ENCODE results near the gene NEUROD1. TPM values are rescaled to one million over a fixed set of nuclear protein-coding genes. Genes with fewer than 3 reads are reported as not detected.
A peak's percentile ranks its signal among the peaks of the same experiment; 100 is the strongest.

Gene NEUROD1
- total RNA-seq, 2 donors from 2014 or later, result not detected

DNA sequence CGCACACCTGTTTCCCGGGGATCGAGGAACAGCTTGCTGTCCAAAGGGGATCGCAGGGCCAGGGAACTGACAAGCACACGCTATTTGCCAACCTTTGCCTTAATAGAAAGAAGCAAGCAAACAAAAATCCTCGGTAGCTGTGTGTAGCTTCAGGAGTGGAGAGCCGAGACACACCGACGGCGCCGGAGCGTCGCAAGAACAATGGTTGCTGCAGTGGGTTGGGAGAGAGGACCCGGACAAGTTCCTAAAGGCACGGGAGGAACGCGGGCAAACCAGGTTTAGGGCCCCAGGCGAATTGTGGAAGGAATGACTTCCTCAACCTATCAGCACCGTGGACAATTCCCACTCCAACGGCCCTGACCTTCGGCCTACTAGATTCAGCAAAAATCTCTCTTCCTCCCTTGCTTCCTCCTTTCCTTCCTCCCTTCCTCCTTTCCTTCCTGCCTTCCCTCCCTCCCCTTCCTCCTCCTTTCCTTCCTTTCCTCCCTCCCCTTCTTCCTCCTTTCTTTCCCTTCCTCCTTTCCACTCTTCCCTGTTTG, 4.9 kb upstream of the NEUROD1 start:
- H3K4me1 Mint-ChIP-seq (ENCODE audit: low read depth in 2 of 2), result peaks cover 18 to 22% of the 10 kb centered on the region in 2 donors
- peaks cover 50 to 82% of the 10 kb centered on the region in 2 donors for H3K27me3 Mint-ChIP-seq
- no peak overlapping the region for H3K27ac Mint-ChIP-seq
- H3K36me3 Mint-ChIP-seq, result peaks cover 6% of the 10 kb centered on the region
- H3K9me3 Mint-ChIP-seq, result no peaks in the 10 kb centered on the region
- H3K4me3 Mint-ChIP-seq, result no peak overlapping the region
- ATAC-seq (no peak), DNase-seq (ENCODE audit: low spot score) (no peak)

DNA sequence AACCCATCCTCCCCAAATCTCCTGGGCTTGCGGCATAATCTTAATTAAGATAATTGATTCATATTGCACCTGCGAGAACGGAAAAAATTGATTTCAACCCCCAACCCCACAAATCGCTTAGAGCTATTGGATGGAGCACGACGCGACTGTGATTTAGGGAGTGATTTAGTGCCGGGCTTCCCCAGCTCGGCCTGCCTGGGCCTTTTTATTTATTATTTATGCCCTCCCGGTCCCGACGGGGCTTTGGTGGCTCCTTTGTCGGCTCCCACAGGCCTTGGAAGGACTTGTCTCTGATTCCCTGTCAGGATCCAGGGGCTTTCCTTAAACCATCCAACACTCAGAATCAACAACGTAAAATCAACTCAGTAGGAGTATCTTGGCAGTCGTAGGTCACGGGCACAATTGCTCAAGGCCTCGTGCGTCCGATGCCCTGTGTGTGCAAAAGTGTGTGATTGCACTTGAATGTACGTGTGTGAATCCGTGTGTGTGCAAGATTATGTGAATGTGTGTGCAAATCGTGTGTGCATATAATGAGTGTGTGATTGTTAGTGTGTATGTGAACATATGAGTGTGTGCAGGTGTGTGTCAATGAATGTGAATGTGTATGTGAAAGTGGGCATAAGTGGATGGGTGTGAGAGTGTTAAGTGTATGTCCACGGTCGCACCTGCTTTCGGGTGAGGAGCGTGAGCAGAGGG, 4.3 kb upstream of the NEUROD1 start:
- ATAC-seq, result no peak

DNA sequence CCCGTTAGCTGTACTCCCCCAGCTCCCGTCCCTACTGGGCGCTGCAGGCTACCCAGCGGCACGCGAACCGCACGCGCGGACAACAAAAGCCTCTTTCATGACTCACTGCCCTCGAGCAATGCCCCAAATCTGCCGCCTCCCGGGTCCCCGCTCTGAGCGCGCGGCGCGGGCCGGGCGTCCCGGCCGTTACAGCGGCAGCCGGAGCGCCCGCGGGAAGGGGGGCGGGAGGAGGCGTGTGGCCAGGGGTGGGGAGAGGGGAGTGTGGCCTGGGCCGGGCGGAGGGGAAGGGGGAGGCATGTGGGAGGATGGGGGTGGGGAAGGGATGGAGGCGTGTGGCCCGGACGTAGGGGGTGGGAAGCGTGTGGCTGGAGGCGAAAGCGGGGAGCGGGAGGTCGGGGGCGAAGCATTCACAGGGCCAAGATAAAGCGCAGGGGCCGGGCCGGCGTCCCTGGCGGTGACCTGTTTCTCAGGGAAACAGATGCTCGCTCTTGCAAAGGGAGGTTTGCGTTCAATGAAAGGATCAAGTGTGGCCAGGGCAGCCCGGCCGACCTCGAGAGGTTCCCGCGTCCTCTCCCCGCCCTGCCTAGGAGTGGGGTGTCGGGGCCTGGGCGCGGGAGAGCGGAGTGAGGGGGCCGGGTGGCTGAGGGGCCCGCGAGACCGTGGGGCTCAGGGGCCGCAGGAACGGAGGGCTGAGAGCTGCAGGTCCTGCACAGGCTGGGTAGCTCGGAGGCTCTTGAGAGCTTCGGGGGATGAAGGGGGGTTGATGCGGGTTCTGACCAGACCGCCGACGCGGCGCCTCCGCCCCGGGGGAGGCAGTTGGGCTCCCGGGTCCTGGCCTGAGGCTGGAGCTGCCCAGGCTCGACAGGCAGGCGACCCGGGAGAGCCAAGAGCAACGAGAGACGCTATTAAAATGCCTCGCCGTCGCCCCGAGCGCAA, 3.5 kb upstream of the NEUROD1 start:
- Mint-ChIP-seq H3K4me1 (ENCODE audit: low read depth in 2 of 2) (peaks cover 19 to 26% of the 10 kb centered on the region in 2 donors), H3K27me3 (peaks cover 54 to 84% of the 10 kb centered on the region in 2 donors), H3K9me3 (no peaks in the 10 kb centered on the region), H3K27ac (no peak overlapping the region), H3K36me3 (peaks cover 9% of the 10 kb centered on the region), H3K4me3 (peak overlapping the region; percentile 66)
- DNase-seq (ENCODE audit: low spot score) (no peak), ATAC-seq (peak; percentile 29 to 36)

More for the DNA sequence above, 4.3 kb upstream of the NEUROD1 start:
- peaks cover 18 to 22% of the 10 kb centered on the region in 2 donors for H3K4me1 Mint-ChIP-seq (ENCODE audit: low read depth in 2 of 2)
- peaks cover 6% of the 10 kb centered on the region for H3K36me3 Mint-ChIP-seq
- H3K9me3 Mint-ChIP-seq, result no peaks in the 10 kb centered on the region
- H3K27me3 Mint-ChIP-seq, result peaks cover 53 to 84% of the 10 kb centered on the region in 2 donors
- no peak overlapping the region for H3K27ac Mint-ChIP-seq
- H3K4me3 Mint-ChIP-seq, result no peak overlapping the region
- DNase-seq (ENCODE audit: low spot score), result no peak

DNA sequence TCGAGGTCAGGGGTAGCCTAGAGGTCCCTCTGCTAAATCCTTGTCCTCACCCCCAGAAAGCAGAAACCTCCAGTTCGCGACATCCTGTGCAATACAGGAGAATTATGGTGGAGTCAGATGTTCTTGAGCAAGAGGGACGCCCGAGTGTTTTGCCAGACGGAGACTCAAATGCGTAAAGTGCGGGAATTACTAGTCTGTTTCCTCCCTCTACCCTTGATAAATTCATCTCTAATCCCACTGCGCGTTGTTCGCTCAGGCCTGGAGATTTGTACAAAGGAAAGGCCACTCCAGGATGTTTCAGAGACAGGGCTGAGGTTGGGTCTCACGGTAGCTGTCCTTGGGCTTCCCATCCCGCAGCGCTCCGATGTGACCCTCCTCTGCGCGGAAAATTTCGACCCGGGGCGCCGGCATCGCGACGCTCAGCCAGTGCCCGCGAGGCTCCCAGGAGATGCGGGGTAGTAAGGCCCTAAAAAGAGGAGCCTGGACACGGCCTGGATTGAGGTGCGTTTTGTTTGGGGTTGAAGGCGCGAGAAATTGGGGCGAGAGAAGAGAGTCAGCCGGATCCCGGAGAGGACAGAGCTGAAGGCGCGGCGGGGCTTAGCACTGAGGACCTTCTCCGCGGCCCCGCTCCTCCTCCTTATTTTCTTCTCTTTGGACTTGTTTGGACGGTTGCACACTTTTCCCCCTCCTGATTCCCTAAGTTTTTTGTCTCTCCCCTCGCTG, 2.6 kb upstream of the NEUROD1 start:
- Mint-ChIP-seq H3K4me3 (peak overlapping the region; percentile 66), H3K36me3 (peaks cover 15% of the 10 kb centered on the region), H3K27ac (no peak overlapping the region), H3K27me3 (peaks cover 60 to 91% of the 10 kb centered on the region in 2 donors), H3K4me1 (ENCODE audit: low read depth in 2 of 2) (peaks cover 24 to 32% of the 10 kb centered on the region in 2 donors), H3K9me3 (peaks cover under 1% of the 10 kb centered on the region)
- ATAC-seq (no peak), DNase-seq (ENCODE audit: low spot score) (no peak)

DNA sequence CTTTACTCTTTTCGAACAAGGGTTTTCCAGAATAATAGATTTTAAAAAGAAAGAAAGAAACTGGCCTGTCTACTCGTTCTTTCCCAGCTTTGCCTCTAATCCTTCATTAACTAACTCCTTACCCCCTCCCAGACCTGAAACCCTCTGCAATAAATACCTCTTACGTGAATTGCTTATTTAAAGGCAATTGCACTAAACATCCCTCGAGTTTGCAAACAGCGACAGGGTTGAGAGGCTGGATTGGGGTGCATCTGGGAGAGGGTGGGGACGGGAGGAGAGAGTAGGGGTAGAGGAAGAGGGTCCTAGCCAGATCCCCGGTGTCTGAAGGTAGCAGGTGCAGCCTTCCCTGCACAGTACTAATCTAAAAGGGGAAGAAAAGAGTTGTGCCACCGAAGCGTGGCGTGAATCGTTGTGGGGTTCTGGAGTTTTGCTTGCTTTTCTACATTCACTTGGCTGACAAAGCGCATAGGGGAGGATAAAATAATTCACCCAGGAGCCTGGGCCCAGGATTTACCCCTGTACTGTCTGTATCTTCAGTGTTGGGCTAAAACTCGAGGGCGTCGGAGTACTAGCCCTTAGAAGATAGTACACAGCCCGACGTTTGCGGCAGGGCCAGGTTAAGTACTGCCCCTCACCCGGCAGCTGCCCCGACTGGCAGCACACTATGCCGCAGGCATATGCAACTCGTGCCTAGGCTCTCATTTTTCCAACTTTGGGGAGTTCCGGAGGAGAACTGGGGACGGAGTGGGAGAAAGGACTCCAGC, 1.9 kb upstream of the NEUROD1 start:
- Mint-ChIP-seq H3K4me3 (peak overlapping the region; percentile 66), H3K27ac (no peak overlapping the region)

DNA sequence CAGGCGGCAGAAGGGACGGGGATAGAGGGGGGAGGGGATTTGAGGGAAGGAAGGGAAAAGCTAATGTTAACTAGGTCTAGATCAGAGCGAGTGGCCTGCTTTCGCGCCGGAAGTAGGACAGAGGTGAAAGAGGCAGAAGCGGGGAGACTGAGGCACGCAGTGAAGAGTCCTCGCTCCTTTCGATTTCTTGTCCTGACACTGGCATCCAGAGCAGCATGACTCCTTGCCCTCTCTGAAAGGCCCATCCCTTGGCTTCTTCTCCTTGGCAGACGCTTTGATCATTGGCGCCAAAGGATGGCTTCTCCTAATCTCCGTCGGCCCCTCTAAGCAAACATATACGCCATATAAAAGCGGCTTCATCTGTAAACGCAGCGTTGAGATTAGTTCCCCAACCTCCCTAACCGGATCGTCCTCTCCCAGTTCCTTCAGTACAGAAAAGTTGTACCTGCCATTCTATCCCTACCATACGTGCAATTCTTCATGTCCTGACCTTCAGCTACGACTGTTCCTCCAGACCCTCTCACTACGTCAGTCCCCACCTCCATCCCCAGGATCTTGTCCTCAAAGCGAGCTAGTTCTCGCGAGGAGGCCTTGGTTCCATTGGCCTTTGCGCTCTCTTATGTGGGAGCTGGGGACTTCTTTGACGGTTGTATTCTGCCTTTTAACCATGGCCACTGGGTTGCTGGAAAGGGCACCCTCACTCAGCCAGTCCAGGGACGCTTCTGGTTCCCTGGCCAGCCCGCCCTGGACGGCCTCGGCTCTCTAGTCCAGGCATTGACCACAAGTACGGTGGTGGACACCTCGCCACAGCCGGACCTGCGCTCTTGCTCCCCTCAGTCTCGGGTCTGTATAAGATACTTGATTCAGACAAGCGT, 857 bp upstream of the NEUROD1 start:
- ATAC-seq (no peak), DNase-seq (ENCODE audit: low spot score) (no peak)
- peaks cover 28 to 36% of the 10 kb centered on the region in 2 donors for H3K4me1 Mint-ChIP-seq (ENCODE audit: low read depth in 2 of 2)
- H3K36me3 Mint-ChIP-seq, result peaks cover 19% of the 10 kb centered on the region
- peaks cover 58 to 89% of the 10 kb centered on the region in 2 donors for H3K27me3 Mint-ChIP-seq
- H3K27ac Mint-ChIP-seq, result no peak overlapping the region
- H3K4me3 Mint-ChIP-seq, result peak overlapping the region; percentile 26
- peaks cover 4% of the 10 kb centered on the region for H3K9me3 Mint-ChIP-seq

More for the DNA sequence above, 1.9 kb upstream of the NEUROD1 start:
- no peak for DNase-seq (ENCODE audit: low spot score)
- peaks cover 28 to 36% of the 10 kb centered on the region in 2 donors for H3K4me1 Mint-ChIP-seq (ENCODE audit: low read depth in 2 of 2)
- H3K36me3 Mint-ChIP-seq, result peaks cover 19% of the 10 kb centered on the region
- peaks cover 57 to 89% of the 10 kb centered on the region in 2 donors for H3K27me3 Mint-ChIP-seq
- ATAC-seq, result no peak
- H3K9me3 Mint-ChIP-seq, result peaks cover 4% of the 10 kb centered on the region

DNA sequence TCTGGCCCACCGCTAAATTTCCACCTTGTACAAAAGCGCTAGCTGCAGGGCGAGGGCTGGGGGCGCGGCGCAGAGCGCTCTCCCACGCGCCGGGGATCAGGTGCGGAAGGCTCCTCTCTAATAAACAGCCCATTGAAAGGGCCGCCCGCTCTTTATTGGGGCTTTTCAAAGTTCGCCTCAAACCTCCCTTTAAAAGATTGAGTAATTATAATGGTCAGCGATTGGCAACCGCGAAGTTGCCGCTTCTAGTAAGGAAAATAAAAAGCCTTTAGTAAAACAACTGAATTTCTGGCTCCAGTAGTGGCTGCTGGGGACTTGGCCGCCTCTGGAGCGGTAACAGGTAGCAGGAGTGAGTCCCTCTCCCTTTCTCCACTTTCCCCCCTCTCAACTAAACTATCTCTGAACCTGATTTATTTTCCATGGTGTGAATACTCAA, 755 bp downstream of the NEUROD1 start:
- Mint-ChIP-seq H3K27me3 (peaks cover 52 to 86% of the 10 kb centered on the region in 2 donors), H3K36me3 (peaks cover 13% of the 10 kb centered on the region), H3K4me3 (no peak overlapping the region), H3K27ac (no peak overlapping the region), H3K4me1 (ENCODE audit: low read depth in 2 of 2) (peaks cover 22 to 32% of the 10 kb centered on the region in 2 donors), H3K9me3 (peaks cover 4% of the 10 kb centered on the region)
- ATAC-seq, result no peak
- DNase-seq (ENCODE audit: low spot score), result no peak

DNA sequence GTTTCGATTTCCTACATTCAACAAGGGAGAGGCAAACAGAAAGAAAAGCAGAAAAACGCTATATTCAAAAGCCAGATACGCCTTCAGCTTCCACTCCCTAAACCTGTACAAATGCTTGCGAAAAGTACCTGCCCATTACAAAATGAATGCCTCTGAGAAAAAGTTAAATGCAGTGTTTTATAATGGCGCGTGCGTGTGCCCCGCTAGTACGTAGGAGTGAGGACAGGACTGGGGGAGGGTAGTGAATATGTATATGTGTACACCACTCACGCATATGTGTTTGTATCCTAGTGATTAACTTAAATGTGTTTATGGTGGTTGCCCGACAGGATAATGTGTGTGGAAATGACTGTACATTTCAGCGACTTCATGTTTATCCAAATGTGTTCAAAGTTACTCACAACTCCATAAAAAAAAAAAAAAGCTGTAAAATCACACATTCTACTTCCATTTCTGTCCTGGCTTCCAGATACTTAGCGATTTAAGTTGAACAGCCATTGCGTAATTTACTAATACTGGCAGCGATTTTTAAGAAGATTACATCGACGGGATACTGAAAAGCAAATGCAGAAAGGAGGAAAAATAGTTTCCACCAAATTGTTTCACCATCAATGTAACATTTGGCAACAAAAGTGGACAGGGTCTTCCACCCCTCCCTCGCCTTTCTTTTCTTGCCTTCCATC, 1.3 kb downstream of the NEUROD1 start:
- Mint-ChIP-seq H3K27ac (peak overlapping the region; percentile 53 to 79), H3K27me3 (peaks cover 52 to 88% of the 10 kb centered on the region in 2 donors), H3K36me3 (peaks cover 13% of the 10 kb centered on the region), H3K9me3 (peaks cover 4% of the 10 kb centered on the region), H3K4me3 (no peak overlapping the region), H3K4me1 (ENCODE audit: low read depth in 2 of 2) (peaks cover 22 to 32% of the 10 kb centered on the region in 2 donors)
- no peak for ATAC-seq
- no peak for DNase-seq (ENCODE audit: low spot score)

DNA sequence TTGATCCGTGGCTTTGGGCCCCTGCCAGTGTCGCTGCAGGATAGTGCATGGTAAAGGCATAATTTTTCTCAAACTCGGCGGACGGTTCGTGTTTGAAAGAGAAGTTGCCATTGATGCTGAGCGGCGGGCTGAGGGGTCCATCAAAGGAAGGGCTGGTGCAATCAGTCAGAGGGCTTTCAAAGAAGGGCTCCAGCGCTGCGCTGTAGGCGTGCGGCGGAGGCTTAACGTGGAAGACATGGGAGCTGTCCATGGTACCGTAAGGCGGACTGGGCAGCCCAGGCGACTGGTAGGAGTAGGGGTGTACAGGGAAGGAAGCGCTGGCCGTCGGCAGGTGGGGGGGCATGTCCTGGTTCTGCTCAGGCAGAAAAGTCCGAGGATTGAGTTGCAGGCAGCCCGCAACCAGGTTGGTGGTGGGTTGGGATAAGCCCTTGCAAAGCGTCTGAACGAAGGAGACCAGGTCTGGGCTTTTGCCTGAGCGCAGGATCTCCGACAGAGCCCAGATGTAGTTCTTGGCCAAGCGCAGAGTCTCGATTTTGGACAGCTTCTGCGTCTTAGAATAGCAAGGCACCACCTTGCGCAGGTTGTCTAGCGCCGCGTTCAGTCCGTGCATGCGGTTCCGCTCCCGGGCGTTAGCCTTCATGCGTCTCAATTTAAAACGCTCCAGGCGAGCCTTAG, 2.3 kb downstream of the NEUROD1 start:
- Mint-ChIP-seq H3K4me3 (peak overlapping the region; percentile 54), H3K27me3 (peaks cover 48 to 89% of the 10 kb centered on the region in 2 donors), H3K4me1 (ENCODE audit: low read depth in 2 of 2) (peaks cover 22 to 32% of the 10 kb centered on the region in 2 donors), H3K36me3 (peaks cover 13% of the 10 kb centered on the region), H3K9me3 (peaks cover 4% of the 10 kb centered on the region), H3K27ac (peak overlapping the region; percentile 53 to 79)
- DNase-seq (ENCODE audit: low spot score) (peak; percentile 62), ATAC-seq (peak; percentile 66 to 78)

DNA sequence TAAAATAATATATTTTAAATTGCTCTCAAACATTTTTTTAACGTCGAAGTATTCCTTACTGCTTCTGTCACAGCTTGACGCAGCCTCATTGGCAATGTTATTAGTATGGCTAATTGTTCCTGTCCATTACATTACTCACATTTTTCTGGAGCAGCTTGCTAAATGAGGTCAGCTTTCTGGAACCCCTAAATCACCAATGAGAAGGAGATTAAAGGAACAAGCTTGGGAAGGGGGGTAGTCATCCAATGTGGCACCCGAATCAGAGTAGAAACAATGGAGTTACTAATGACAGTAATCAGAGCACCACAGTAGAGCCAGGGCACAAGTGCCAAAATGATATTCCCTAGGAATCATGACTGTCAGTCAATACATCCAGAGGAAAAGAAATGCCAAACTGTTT, 5.1 kb downstream of the NEUROD1 start:
- Mint-ChIP-seq H3K27me3 (peaks cover 37 to 70% of the 10 kb centered on the region in 2 donors), H3K36me3 (peaks cover 13% of the 10 kb centered on the region)
- ATAC-seq, result no peak

DNA sequence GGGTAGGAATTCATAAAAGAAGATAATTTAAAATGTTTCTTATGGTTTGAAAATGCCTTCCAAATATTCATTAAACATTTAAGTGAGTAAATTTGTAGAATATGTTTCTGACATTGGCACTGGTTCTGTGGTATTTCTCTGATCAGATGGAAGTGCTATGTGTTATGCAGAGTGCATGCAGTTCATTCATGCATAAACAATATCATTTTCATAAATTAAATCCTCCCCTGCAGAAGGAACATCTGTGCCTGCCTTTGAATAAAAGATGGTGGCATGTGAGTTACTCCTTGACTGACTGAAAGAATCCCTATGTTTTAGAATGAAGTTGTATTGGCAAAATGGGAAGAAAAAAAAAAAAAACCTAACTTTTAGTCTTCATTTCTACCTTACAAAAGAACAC, 5.9 kb downstream of the NEUROD1 start:
- peaks cover 13% of the 10 kb centered on the region for H3K36me3 Mint-ChIP-seq
- H3K4me1 Mint-ChIP-seq (ENCODE audit: low read depth in 2 of 2), result peaks cover 18 to 21% of the 10 kb centered on the region in 2 donors
- peaks cover 35 to 66% of the 10 kb centered on the region in 2 donors for H3K27me3 Mint-ChIP-seq
- DNase-seq (ENCODE audit: low spot score) (no peak), ATAC-seq (no peak)
- no peak overlapping the region for H3K4me3 Mint-ChIP-seq
- H3K9me3 Mint-ChIP-seq, result peaks cover 4% of the 10 kb centered on the region
- H3K27ac Mint-ChIP-seq, result no peak overlapping the region

More for the DNA sequence above, 5.1 kb downstream of the NEUROD1 start:
- Mint-ChIP-seq H3K4me1 (ENCODE audit: low read depth in 2 of 2) (peaks cover 18 to 22% of the 10 kb centered on the region in 2 donors), H3K4me3 (no peak overlapping the region), H3K9me3 (peaks cover 4% of the 10 kb centered on the region), H3K27ac (no peak overlapping the region)
- DNase-seq (ENCODE audit: low spot score), result no peak
